Coronary artery (tissue), 2 donors: Measurements from ENCODE around the gene ANGPTL4.
A peak's percentile ranks its signal among the peaks of the same experiment; 100 is the strongest.

Source experiments
- DNase-seq: peaks from one replicate; pipeline ENCODE4 v3.0.0-alpha.2; 2017; ENCODE audit warnings: low spot score
- H3K27ac ChIP-seq, 2 donors: fragments of 200-600 bp; sonication (generic); one replicate each; pipeline ENCODE4 v1.5.1; 2016 to 2019
- H3K4me3 ChIP-seq: fragments of 200-600 bp; sonication (generic); 2 replicates; pipeline ENCODE4 v1.5.1; 2016; ENCODE audit warnings: mild to moderate bottlenecking, moderate library complexity
- CTCF ChIP-seq: fragments of 200-600 bp; sonication (generic); IDR thresholded peaks from one replicate; pipeline ENCODE4 v1.5.1; 2019; ENCODE audit warnings: antibody characterized with exemption

Gene ANGPTL4

GRCh38 chr19:8358948-8359347 lies 5.0 kb upstream of the ANGPTL4 start:
- DNase-seq, result no peak
- H3K27ac ChIP-seq, result no peak overlapping the region
- no peak overlapping the region for H3K4me3 ChIP-seq
- no peak for TF ChIP-seq CTCF

GRCh38 chr19:8360196-8360595 lies 3.8 kb upstream of the ANGPTL4 start:
- TF ChIP-seq CTCF, result no peak
- no peak for DNase-seq
- no peak overlapping the region for H3K27ac ChIP-seq
- H3K4me3 ChIP-seq, result no peak overlapping the region

- Histone ChIP-seq H3K4me3 (peak overlapping the region; percentile 83), H3K27ac (peak overlapping the region; percentile 64 to 96)
- DNase-seq, result peak; percentile 99
- no peak for TF ChIP-seq CTCF
Measured at GRCh38 chr19:8361921-8362793, 1.8 kb upstream of the ANGPTL4 start.

- H3K27ac ChIP-seq, result peak overlapping the region in 1 of 2 donors; percentile 84
- peak overlapping the region; percentile 83 for H3K4me3 ChIP-seq
- DNase-seq, result no peak
- TF ChIP-seq CTCF, result no peak
Measured at GRCh38 chr19:8366121-8366581, 2.2 kb downstream of the ANGPTL4 start.

- no peak for DNase-seq
- H3K4me3 ChIP-seq, result peak overlapping the region; percentile 83
- no peak for TF ChIP-seq CTCF
- peak overlapping the region; percentile 1 to 84 for H3K27ac ChIP-seq
Measured at GRCh38 chr19:8366961-8367326, 3.0 kb downstream of the ANGPTL4 start.

GRCh38 chr19:8367327-8368001 lies 3.5 kb downstream of the ANGPTL4 start:
- H3K27ac ChIP-seq, result peak overlapping the region; percentile 1 to 84
- DNase-seq, result peak; percentile 96
- H3K4me3 ChIP-seq, result peak overlapping the region; percentile 83
- TF ChIP-seq CTCF, result no peak
